Endothelial cell of umbilical vein (primary cell): ENCODE data around the gene B3GNT3. TPM values are rescaled to one million over a fixed set of nuclear protein-coding genes. Genes with fewer than 3 reads are reported as not detected.

Source experiments
- BruUV-seq: library from RNA; stranded (reverse); fragments of 400-500 nt; replicated peaks from 2 replicates; lab custom pipeline; 2021; lab: Mats Ljungman, UMichigan
- CTCF ChIA-PET: fragments of 300-600, 350-600 bp; sonication (Branson Sonifier 250); formaldehyde crosslinking; loops from one replicate; lab custom pipeline; 2021; ENCODE audit warnings: antibody characterized with exemption, inconsistent platforms; lab: Charles Lee
- POLR2A ChIA-PET: fragments of 300-600, 350-600 bp; sonication (Branson Sonifier 250); formaldehyde crosslinking; loops from one replicate; lab custom pipeline; 2021; ENCODE audit warnings: antibody characterized with exemption, inconsistent platforms; lab: Charles Lee
- DNase-seq: peaks from one replicate; pipeline ENCODE4 v3.0.0-alpha.2; 2011; ENCODE audit warnings: low read depth, low spot score
- FAIRE-seq: peaks from 2 replicates; lab custom pipeline; 2011; peaks lifted over from hg19 to GRCh38; lab: Jason Lieb, UNC
- H2AFZ ChIP-seq: 2 replicates; pipeline ENCODE4 v1.6.0; 2012; ENCODE audit warnings: low read depth, low read length, control low read depth, inconsistent platforms
- H3K27ac ChIP-seq: 2 replicates; pipeline ENCODE4 v1.5.1; 2011; ENCODE audit warnings: low read depth, mild to moderate bottlenecking, control low read depth, low read length, moderate library complexity; ENCODE audit not compliant: insufficient read depth
- H3K27me3 ChIP-seq, 2 experiments: 2 replicates each; pipeline versions ENCODE4 v1.6.0 to v1.6.1; 2011; ENCODE audit warnings: low read length in 2 of 2, mixed read lengths in 1 of 2; ENCODE audit not compliant: control insufficient read depth in 2 of 2, insufficient read depth in 2 of 2
- H3K36me3 ChIP-seq, 2 experiments: 2 replicates in 1 of 2; 3 replicates in 1 of 2; pipeline ENCODE4 v1.5.1; 2011; ENCODE audit warnings: low read length in 2 of 2, mild to moderate bottlenecking in 1 of 2, moderate library complexity in 1 of 2; ENCODE audit not compliant: control insufficient read depth in 2 of 2, insufficient read depth in 2 of 2; ENCODE audit errors: extremely low read depth in 1 of 2
- H3K4me1 ChIP-seq: 3 replicates; pipeline ENCODE4 v1.5.1; 2011; ENCODE audit warnings: mild to moderate bottlenecking, low read length; ENCODE audit not compliant: control insufficient read depth, insufficient read depth; ENCODE audit errors: extremely low read depth
- H3K4me2 ChIP-seq: 2 replicates; pipeline ENCODE4 v1.6.1; 2011; ENCODE audit warnings: low read length, control low read depth, mixed read lengths; ENCODE audit not compliant: insufficient read depth
- H3K4me3 ChIP-seq, 3 experiments: fragments of 200-600 bp in 1 of 3; sonication (generic), shearing (Covaris generic) in 1 of 3; replicated peaks in 1 of 3; 2 replicates each; pipeline ENCODE4 v1.5.1; 2011 to 2016; ENCODE audit warnings: control low read depth in 3 of 3, low read length in 3 of 3, mild to moderate bottlenecking in 2 of 3, inconsistent platforms in 1 of 3, low read depth in 1 of 3, moderate library complexity in 1 of 3; ENCODE audit not compliant: insufficient read depth in 1 of 3
- H3K79me2 ChIP-seq: 2 replicates; pipeline ENCODE4 v1.6.0; 2012; ENCODE audit warnings: low read length, inconsistent platforms; ENCODE audit not compliant: control insufficient read depth, insufficient read depth
- H3K9ac ChIP-seq: replicated peaks from 2 replicates; pipeline ENCODE3; 2011; ENCODE audit warnings: low read length, control low read depth; ENCODE audit not compliant: insufficient read depth; ENCODE audit errors: extremely low read depth
- H3K9me1 ChIP-seq: replicated peaks from 3 replicates; pipeline ENCODE4 v1.6.0; 2011; ENCODE audit warnings: mild to moderate bottlenecking, low read length; ENCODE audit not compliant: control insufficient read depth, insufficient read depth; ENCODE audit errors: extremely low read depth
- H3K9me3 ChIP-seq: replicated peaks from 2 replicates; pipeline ENCODE4 v1.5.1; 2012; ENCODE audit warnings: low read length, inconsistent platforms; ENCODE audit not compliant: control insufficient read depth, insufficient read depth
- H4K20me1 ChIP-seq: replicated peaks from 2 replicates; pipeline ENCODE3; 2011; ENCODE audit warnings: mild to moderate bottlenecking, low read length; ENCODE audit not compliant: control insufficient read depth, insufficient read depth; ENCODE audit errors: extremely low read depth
- FOS ChIP-seq: IDR thresholded peaks from 2 replicates; pipeline ENCODE4 v1.6.1; 2011; ENCODE audit warnings: mild to moderate bottlenecking, low read length, moderate library complexity, borderline replicate concordance; ENCODE audit not compliant: insufficient read depth
- dilution Hi-C: fragments of 300-500 bp; cut with MboI; formaldehyde crosslinking; loops from one replicate; pipeline ENCODE4 v1.15.0; 2019; ENCODE audit warnings: low sequenced_read_pairs; ENCODE audit not compliant: extremely low pct_ligation_motif_present
- intact Hi-C: fragments of 100-400 bp; cut with micrococcal nuclease; formaldehyde crosslinking; loops from one replicate; pipeline ENCODE4 v1.10.0; 2022
- polyA plus RNA-seq, 4 experiments: library from polyadenylated mRNA; depleted of rRNA in 3 of 4; stranded (reverse) in 3 of 4; unstranded in 1 of 4; fragments of >200 nt; gene quantifications; 2 replicates each; pipeline versions ENCODE4 v1.2.1 to v1.2.3, GENCODE V29; 2011 to 2012; ENCODE audit warnings: missing spikeins in 1 of 4
- total RNA-seq: library from RNA; stranded (reverse); gene quantifications from 2 replicates; pipeline ENCODE4 v1.2.3, GENCODE V29; 2021
- TF ChIP-seq, protein P1 (sequence below), 2 donors: IDR thresholded peaks; 1 replicate in 1 of 2; 2 replicates in 1 of 2; pipeline ENCODE4 v1.5.1; 2011; ENCODE audit warnings: low read length in 2 of 2, mild to moderate bottlenecking in 2 of 2, moderate library complexity in 2 of 2, control low read depth in 1 of 2, inconsistent platforms in 1 of 2, low read depth in 1 of 2; ENCODE audit not compliant: insufficient read depth in 1 of 2; ENCODE audit errors: extremely low read depth in 1 of 2

The B3GNT3 gene
- total and polyA plus RNA-seq, 2 donors (not counting 3 experiments of a cell fraction or from before 2014, with no cell fraction given), result 0.10 TPM; not detected in 1

DNA sequence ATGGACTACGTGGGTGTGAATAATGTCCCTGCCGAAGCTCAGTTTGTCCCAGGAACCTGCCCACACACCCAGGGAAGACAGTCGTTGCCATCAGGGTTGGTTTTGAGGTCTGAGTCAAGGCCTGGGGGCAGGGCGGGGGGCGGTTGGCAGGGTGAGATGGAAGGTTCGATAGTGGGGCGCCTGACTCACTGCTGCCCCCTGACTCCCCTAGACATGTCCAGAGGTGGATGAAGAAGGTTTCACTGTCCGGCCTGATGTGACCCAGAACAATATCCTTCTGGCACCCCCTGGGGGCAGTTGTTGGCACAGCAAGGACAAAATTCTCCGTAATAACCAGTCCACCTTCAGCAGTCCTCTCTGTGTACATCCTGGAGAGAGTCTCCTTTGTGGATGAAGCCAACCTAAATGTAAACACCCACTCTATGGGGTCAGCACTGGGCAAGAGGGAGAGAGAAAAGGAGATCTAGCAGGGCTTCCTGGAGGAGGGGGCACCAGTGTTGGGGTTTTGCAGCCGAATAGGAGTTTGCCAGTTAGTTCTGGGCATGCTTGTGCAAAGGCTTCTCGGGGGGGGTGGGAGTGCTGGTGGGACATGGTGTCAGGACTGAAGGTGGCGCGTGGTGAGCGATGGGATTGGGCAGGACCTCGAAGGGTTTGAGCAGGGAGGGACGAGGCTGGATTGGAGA, 19.6 kb upstream of the B3GNT3 start:
- Histone ChIP-seq H3K36me3 (no peaks in the 10 kb centered on the region), H3K79me2 (no peaks in the 10 kb centered on the region), H3K9me1 (no peaks in the 10 kb centered on the region), H3K4me2 (no peak overlapping the region), H3K9ac (no peak overlapping the region), H2AFZ (no peak overlapping the region), H3K4me1 (no peaks in the 10 kb centered on the region), H3K27ac (no peak overlapping the region), H3K27me3 (no peaks in the 10 kb centered on the region), H4K20me1 (no peaks in the 10 kb centered on the region), H3K9me3 (no peaks in the 10 kb centered on the region), H3K4me3 (no peak overlapping the region)
- DNase-seq (peak; percentile 32), FAIRE-seq (peak; percentile 85)
- intact Hi-C loops, result loop anchor here (5.0 kb wide), 1 partner anchor 323 kb away; no protein-coding TSS in a partner anchor
- TF ChIP-seq, protein P1, sequence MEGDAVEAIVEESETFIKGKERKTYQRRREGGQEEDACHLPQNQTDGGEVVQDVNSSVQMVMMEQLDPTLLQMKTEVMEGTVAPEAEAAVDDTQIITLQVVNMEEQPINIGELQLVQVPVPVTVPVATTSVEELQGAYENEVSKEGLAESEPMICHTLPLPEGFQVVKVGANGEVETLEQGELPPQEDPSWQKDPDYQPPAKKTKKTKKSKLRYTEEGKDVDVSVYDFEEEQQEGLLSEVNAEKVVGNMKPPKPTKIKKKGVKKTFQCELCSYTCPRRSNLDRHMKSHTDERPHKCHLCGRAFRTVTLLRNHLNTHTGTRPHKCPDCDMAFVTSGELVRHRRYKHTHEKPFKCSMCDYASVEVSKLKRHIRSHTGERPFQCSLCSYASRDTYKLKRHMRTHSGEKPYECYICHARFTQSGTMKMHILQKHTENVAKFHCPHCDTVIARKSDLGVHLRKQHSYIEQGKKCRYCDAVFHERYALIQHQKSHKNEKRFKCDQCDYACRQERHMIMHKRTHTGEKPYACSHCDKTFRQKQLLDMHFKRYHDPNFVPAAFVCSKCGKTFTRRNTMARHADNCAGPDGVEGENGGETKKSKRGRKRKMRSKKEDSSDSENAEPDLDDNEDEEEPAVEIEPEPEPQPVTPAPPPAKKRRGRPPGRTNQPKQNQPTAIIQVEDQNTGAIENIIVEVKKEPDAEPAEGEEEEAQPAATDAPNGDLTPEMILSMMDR (IDR thresholded peaks at IDR 0.05; ENCODE audit: extremely low read depth in 1 of 2, insufficient read depth in 1 of 2, low read depth in 1 of 2, low read length in 2 of 2), result peak; percentile 54 to 56
- no peak for TF ChIP-seq FOS
- ChIA-PET POLR2A (no interaction called here), CTCF (interaction anchor here (0.8 to 3.4 kb wide), 16 partner anchors 8 to 343 kb away, joined by 3 to 18 read pairs (median 4); partner anchors contain the start of gene RPL18A)
- dilution Hi-C loops, result no loop called here
- no TSS peak for BruUV-seq
